Neuronal stem cell (in vitro differentiated cells): ENCODE data around the gene TEX29.

Experiments used
- DNase-seq: peaks from one replicate; pipeline ENCODE4 v3.0.0-alpha.2; 2013; ENCODE audit warnings: low spot score
- H2AFZ ChIP-seq: one replicate; pipeline ENCODE4 v1.6.1; 2013; ENCODE audit warnings: mild to moderate bottlenecking, low read length, inconsistent platforms
- H2AK5ac ChIP-seq: 2 replicates; pipeline ENCODE4 v1.6.1; 2013; ENCODE audit warnings: low read depth, mild to moderate bottlenecking, inconsistent platforms, low read length, moderate library complexity, mixed read lengths
- H2BK120ac ChIP-seq: 2 replicates; pipeline ENCODE4 v1.6.1; 2013; ENCODE audit warnings: low read depth, mild to moderate bottlenecking, inconsistent platforms, low read length, moderate library complexity, mixed read lengths
- H2BK12ac ChIP-seq: one replicate; pipeline ENCODE4 v1.6.1; 2013; ENCODE audit warnings: low read length, inconsistent platforms
- H2BK15ac ChIP-seq: 2 replicates; pipeline ENCODE4 v1.6.1; 2013; ENCODE audit warnings: mild to moderate bottlenecking, low read length, inconsistent platforms, mixed read lengths
- H2BK5ac ChIP-seq: one replicate; pipeline ENCODE4 v1.6.1; 2013; ENCODE audit warnings: inconsistent platforms, mild to moderate bottlenecking, low read length, moderate library complexity
- H3K14ac ChIP-seq: one replicate; pipeline ENCODE4 v1.6.1; 2013; ENCODE audit warnings: low read length, inconsistent platforms
- H3K18ac ChIP-seq: 2 replicates; pipeline ENCODE4 v1.6.1; 2013; ENCODE audit warnings: low read length, inconsistent platforms
- H3K23ac ChIP-seq: 2 replicates; pipeline ENCODE4 v1.6.1; 2013; ENCODE audit warnings: low read depth, mild to moderate bottlenecking, mixed read lengths, low read length, inconsistent platforms; ENCODE audit not compliant: poor library complexity
- H3K27ac ChIP-seq: replicated peaks from 3 replicates; pipeline ENCODE4 v1.5.1; 2013; ENCODE audit warnings: low read length, inconsistent platforms
- H3K27me3 ChIP-seq, 3 experiments: 2 replicates each; pipeline ENCODE4 v1.6.1; 2013; ENCODE audit warnings: low read length in 3 of 3, mild to moderate bottlenecking in 2 of 3, inconsistent platforms in 1 of 3, low read depth in 1 of 3, mixed read lengths in 1 of 3, moderate library complexity in 1 of 3; ENCODE audit not compliant: control insufficient read depth in 3 of 3, insufficient read depth in 3 of 3
- H3K36me3 ChIP-seq, 2 donors: replicated peaks in 1 of 2; 2 replicates each; pipeline ENCODE4 v1.6.1; 2013; ENCODE audit warnings: low read length in 2 of 2; ENCODE audit not compliant: control insufficient read depth in 2 of 2, insufficient read depth in 2 of 2
- H3K4ac ChIP-seq: 2 replicates; pipeline ENCODE4 v1.6.1; 2013; ENCODE audit warnings: inconsistent platforms, mild to moderate bottlenecking, low read length, moderate library complexity
- H3K4me1 ChIP-seq, 2 donors: 1 replicate in 1 of 2; 2 replicates in 1 of 2; pipeline ENCODE4 v1.6.1; 2013; ENCODE audit warnings: low read length in 2 of 2, low read depth in 1 of 2; ENCODE audit not compliant: control insufficient read depth in 2 of 2, insufficient read depth in 1 of 2
- H3K4me2 ChIP-seq: one replicate; pipeline ENCODE4 v1.6.1; 2013; ENCODE audit warnings: mild to moderate bottlenecking, low read length, inconsistent platforms; ENCODE audit not compliant: insufficient read depth, poor library complexity, severe bottlenecking
- H3K4me3 ChIP-seq, 2 donors: 2 replicates each; pipeline ENCODE4 v1.5.1; 2013; ENCODE audit warnings: low read length in 2 of 2, mild to moderate bottlenecking in 2 of 2, inconsistent platforms in 1 of 2, moderate library complexity in 1 of 2
- H3K79me1 ChIP-seq: one replicate; pipeline ENCODE4 v1.6.1; 2013; ENCODE audit warnings: low read depth, mild to moderate bottlenecking, inconsistent platforms, low read length, moderate library complexity
- H3K9ac ChIP-seq: one replicate; pipeline ENCODE4 v1.6.1; 2013; ENCODE audit warnings: mild to moderate bottlenecking, low read depth, low read length, inconsistent platforms; ENCODE audit not compliant: poor library complexity
- H3K9me3 ChIP-seq, 2 donors: replicated peaks in 1 of 2; 2 replicates each; pipeline versions ENCODE3 to v1.6.1; 2013; ENCODE audit warnings: low read length in 2 of 2, mild to moderate bottlenecking in 2 of 2, inconsistent platforms in 1 of 2, low read depth in 1 of 2, mixed read lengths in 1 of 2, moderate library complexity in 1 of 2; ENCODE audit not compliant: control insufficient read depth in 2 of 2, insufficient read depth in 1 of 2
- H4K8ac ChIP-seq: one replicate; pipeline ENCODE4 v1.6.1; 2013; ENCODE audit warnings: low read depth, mild to moderate bottlenecking, inconsistent platforms, low read length, moderate library complexity
- H4K91ac ChIP-seq: one replicate; pipeline ENCODE4 v1.6.1; 2013; ENCODE audit warnings: low read length, low read depth, mild to moderate bottlenecking, inconsistent platforms; ENCODE audit not compliant: poor library complexity
- whole genome bisulfite sequencing, 2 donors: extraction: QIAGEN DNeasy Blood & Tissue Kit; methylation state at CpG; one replicate each; pipeline ENCODE4 v1.1.7; 2013; ENCODE audit warnings: missing lambda C conversion rate in 2 of 2, mixed read lengths in 1 of 2; ENCODE audit not compliant: insufficient read length in 2 of 2, insufficient replicate concordance in 1 of 2; ENCODE audit errors: extremely low coverage in 2 of 2; 5-methylcytosine and 5-hydroxymethylcytosine counted together

TEX29 gene

GRCh38 chr13:111282997-111283396 is 37.4 kb upstream of the TEX29 start:
- Histone ChIP-seq H3K36me3 (peaks cover 43 to 99% of the 10 kb centered on the region in 2 donors), H3K18ac (no peak overlapping the region), H2BK12ac (no peak overlapping the region), H4K8ac (no peak overlapping the region), H3K79me1 (peaks cover 5% of the 10 kb centered on the region), H3K27me3 (no peaks in the 10 kb centered on the region), H2BK15ac (no peak overlapping the region), H3K4ac (no peak overlapping the region), H3K14ac (no peak overlapping the region), H3K4me1 (no peaks in the 10 kb centered on the region), H3K4me3 (no peak overlapping the region), H3K27ac (no peak overlapping the region), H4K91ac (no peak overlapping the region), H2AK5ac (no peak overlapping the region), H2AFZ (no peak overlapping the region), H2BK120ac (no peak overlapping the region), H3K23ac (peak overlapping the region; percentile 6), H3K4me2 (no peak overlapping the region), H2BK5ac (peak overlapping the region; percentile 31), H3K9ac (peak overlapping the region; percentile 27), H3K9me3 (no peaks in the 10 kb centered on the region)
- DNase-seq: no peak
- WGBS, 2 donors: no CpG with 5 or more reads among the region's 23 CpGs

- Histone ChIP-seq H4K8ac (no peak overlapping the region), H3K27ac (no peak overlapping the region), H3K4me1 (no peaks in the 10 kb centered on the region), H2BK5ac (peak overlapping the region; percentile 31), H2BK15ac (no peak overlapping the region), H3K79me1 (peaks cover 5% of the 10 kb centered on the region), H2BK120ac (no peak overlapping the region), H2AK5ac (no peak overlapping the region), H3K4ac (no peak overlapping the region), H2AFZ (no peak overlapping the region), H3K23ac (no peak overlapping the region), H3K14ac (no peak overlapping the region), H3K4me2 (no peak overlapping the region), H3K36me3 (peaks cover 42 to 99% of the 10 kb centered on the region in 2 donors), H3K27me3 (no peaks in the 10 kb centered on the region), H3K9me3 (no peaks in the 10 kb centered on the region), H2BK12ac (no peak overlapping the region), H3K9ac (peak overlapping the region; percentile 27), H4K91ac (no peak overlapping the region), H3K18ac (no peak overlapping the region), H3K4me3 (no peak overlapping the region)
- no peak for DNase-seq
- WGBS, 2 donors: no CpG with 5 or more reads among the region's 10 CpGs
Observed at GRCh38 chr13:111283457-111283856, 37.0 kb upstream of the TEX29 start.

- H3K14ac ChIP-seq: no peak overlapping the region
- H4K91ac ChIP-seq: no peak overlapping the region
- no peak overlapping the region for H3K9ac ChIP-seq
- H2BK5ac ChIP-seq: no peak overlapping the region
- no peak overlapping the region for H3K4me3 ChIP-seq
- no peak overlapping the region for H3K4me2 ChIP-seq
- H2AFZ ChIP-seq: no peak overlapping the region
- no peak overlapping the region for H3K18ac ChIP-seq
- no peak overlapping the region for H3K4ac ChIP-seq
- no peak overlapping the region for H3K27ac ChIP-seq
- no peaks in the 10 kb centered on the region for H3K9me3 ChIP-seq
- H2BK15ac ChIP-seq: no peak overlapping the region
- no peaks in the 10 kb centered on the region for H3K4me1 ChIP-seq
- no peak overlapping the region for H2BK12ac ChIP-seq
- H4K8ac ChIP-seq: no peak overlapping the region
- no peak for DNase-seq
- H3K36me3 ChIP-seq: peaks cover 41 to 99% of the 10 kb centered on the region in 2 donors
- H3K27me3 ChIP-seq: no peaks in the 10 kb centered on the region
- no peak overlapping the region for H2BK120ac ChIP-seq
- no CpG with 5 or more reads among the region's 9 CpGs for WGBS, 2 donors
- H3K79me1 ChIP-seq: peaks cover 5% of the 10 kb centered on the region
- no peak overlapping the region for H2AK5ac ChIP-seq
- H3K23ac ChIP-seq: no peak overlapping the region
Observed at GRCh38 chr13:111283991-111284390, 36.5 kb upstream of the TEX29 start.

- peaks cover 1% of the 10 kb centered on the region for H3K79me1 ChIP-seq
- H3K4me1 ChIP-seq: peaks cover 0 to 3% of the 10 kb centered on the region in 2 donors
- H2BK12ac ChIP-seq: no peak overlapping the region
- DNase-seq: no peak
- no peak overlapping the region for H2BK120ac ChIP-seq
- no peak overlapping the region for H3K4me2 ChIP-seq
- no peak overlapping the region for H2BK15ac ChIP-seq
- H3K36me3 ChIP-seq: peaks cover 39 to 99% of the 10 kb centered on the region in 2 donors
- no peak overlapping the region for H2AFZ ChIP-seq
- no peak overlapping the region for H3K4me3 ChIP-seq
- H3K27me3 ChIP-seq: no peaks in the 10 kb centered on the region
- WGBS, 2 donors: no CpG with 5 or more reads among the region's 14 CpGs
- no peak overlapping the region for H2BK5ac ChIP-seq
- no peak overlapping the region for H3K9ac ChIP-seq
- H2AK5ac ChIP-seq: no peak overlapping the region
- H3K23ac ChIP-seq: peak overlapping the region; percentile 77
- no peak overlapping the region for H3K18ac ChIP-seq
- no peak overlapping the region for H3K27ac ChIP-seq
- no peaks in the 10 kb centered on the region for H3K9me3 ChIP-seq
- H4K8ac ChIP-seq: no peak overlapping the region
- H4K91ac ChIP-seq: no peak overlapping the region
- no peak overlapping the region for H3K14ac ChIP-seq
- no peak overlapping the region for H3K4ac ChIP-seq
Observed at GRCh38 chr13:111284565-111284964, 35.9 kb upstream of the TEX29 start.
